HG03066 (cell line): ENCODE results near the gene OXT.
"Not testable (repeated sequence)": the region's sequence is repeated elsewhere in the genome, so short reads cannot be mapped to it uniquely, and the experiment has no call there.

ENCODE experiments used
- ATAC-seq: cut with Tn5 transposase; IDR thresholded peaks from one replicate; pipeline ENCODE4 v1.9.1; 2021; ENCODE audit warnings: low read depth; ENCODE audit not compliant: unreplicated experiment

Gene OXT

GRCh38 chr20:3047486-3048419, 23.7 kb upstream of the OXT start:
- no peak for ATAC-seq

- no peak for ATAC-seq
Observed at GRCh38 chr20:3051385-3052019, 19.9 kb upstream of the OXT start.

- ATAC-seq: no peak
Observed at GRCh38 chr20:3059489-3059888, 11.9 kb upstream of the OXT start.

GRCh38 chr20:3064119-3064518, 7.3 kb upstream of the OXT start:
- not testable (repeated sequence) for ATAC-seq

- ATAC-seq: no peak
Observed at GRCh38 chr20:3067139-3068014, 4.0 kb upstream of the OXT start.

- ATAC-seq: no peak
Observed at GRCh38 chr20:3068075-3068474, 3.3 kb upstream of the OXT start.

GRCh38 chr20:3068986-3069900, 2.2 kb upstream of the OXT start:
- no peak for ATAC-seq

GRCh38 chr20:3070725-3071124, 695 bp upstream of the OXT start:
- ATAC-seq: no peak

GRCh38 chr20:3071266-3071609, 182 bp upstream of the OXT start:
- no peak for ATAC-seq

- ATAC-seq: no peak
Observed at GRCh38 chr20:3072530-3073250, 1.3 kb downstream of the OXT start.

- ATAC-seq: not testable (repeated sequence)
Observed at GRCh38 chr20:3073251-3073643, 1.8 kb downstream of the OXT start.

- no peak for ATAC-seq
Observed at GRCh38 chr20:3074812-3075211, 3.4 kb downstream of the OXT start.

- not testable (repeated sequence) for ATAC-seq
Observed at GRCh38 chr20:3075315-3075714, 3.9 kb downstream of the OXT start.

- ATAC-seq: no peak
Observed at GRCh38 chr20:3077618-3078134, 6.3 kb downstream of the OXT start.

- no peak for ATAC-seq
Observed at GRCh38 chr20:3080939-3081388, 9.5 kb downstream of the OXT start.

- no peak for ATAC-seq
Observed at GRCh38 chr20:3081641-3082040, 10.2 kb downstream of the OXT start.

- ATAC-seq: no peak
Observed at GRCh38 chr20:3082306-3082951, 11.0 kb downstream of the OXT start.
